HCT116 (cell line): ENCODE data around the gene TMEM187. TPM values are rescaled to one million over a fixed set of nuclear protein-coding genes. Genes with fewer than 3 reads are reported as not detected.
A peak's percentile ranks its signal among the peaks of the same experiment; 100 is the strongest.

Experiments used
- ATAC-seq: fragments of 200-7000 bp; cut with Tn5 transposase; 2 replicates; pipeline ENCODE4 v1.9.1; 2020; ENCODE audit warnings: mild to moderate bottlenecking, moderate library complexity
- BruUV-seq: library from RNA; stranded (reverse); fragments of 400-500 nt; replicated peaks from 2 replicates; lab custom pipeline; 2021; lab: Mats Ljungman, UMichigan
- CTCF ChIA-PET: fragments of 300-600 bp; sonication (Branson Sonifier 250); formaldehyde crosslinking; loops from one replicate; lab custom pipeline; 2021; ENCODE audit warnings: antibody characterized with exemption; lab: Charles Lee
- POLR2A ChIA-PET: fragments of 300-600, 350-600 bp; sonication (Branson Sonifier 250); formaldehyde crosslinking; loops from one replicate; lab custom pipeline; 2021; ENCODE audit warnings: antibody characterized with exemption; lab: Charles Lee
- RAD21 ChIA-PET, 2 experiments: fragments of 300-600 bp; sonication (Branson Sonifier 250); formaldehyde crosslinking; loops; one replicate each; lab custom pipeline; 2023; ENCODE audit warnings: low total read pairs in 2 of 2; ENCODE audit not compliant: uncharacterized antibody in 2 of 2, unreplicated experiment in 2 of 2, low non-redundant PET in 1 of 2; lab: Charles Lee
- DNase-seq: peaks from one replicate; pipeline ENCODE4 v3.0.0-alpha.2; 2010; ENCODE audit warnings: low read depth, low spot score
- H2AFZ ChIP-seq: fragments of 200-600 bp; shearing (Covaris generic), sonication (generic); 2 replicates; pipeline ENCODE4 v1.6.1; 2017; ENCODE audit warnings: low read depth, mixed run types, mixed read lengths, antibody characterized with exemption, low read length; ENCODE audit not compliant: poor library complexity, severe bottlenecking
- H3K27ac ChIP-seq: 2 replicates; pipeline ENCODE4 v1.5.1; 2012; ENCODE audit warnings: low read depth, low read length
- H3K27me3 ChIP-seq: fragments of 200-600 bp; sonication (generic); 2 replicates; pipeline ENCODE4 v1.6.1; 2016; ENCODE audit warnings: mixed run types, low read length, mixed read lengths; ENCODE audit not compliant: insufficient read depth
- H3K36me3 ChIP-seq, 2 experiments: fragments of 200-500 bp in 1 of 2; fragments of 200-600 bp in 1 of 2; sonication (Bioruptor generic) in 1 of 2; sonication (generic) in 1 of 2; 2 replicates each; pipeline versions ENCODE4 v1.5.1 to v1.6.1; 2014 to 2016; ENCODE audit warnings: low read length in 2 of 2, inconsistent platforms in 1 of 2, mixed read lengths in 1 of 2, mixed run types in 1 of 2; ENCODE audit not compliant: insufficient read depth in 2 of 2, control insufficient read depth in 1 of 2
- H3K4me1 ChIP-seq, 2 experiments: fragments of 200-600 bp in 1 of 2; sonication (generic) in 1 of 2; 2 replicates each; pipeline versions ENCODE4 v1.5.1 to v1.6.1; 2012 to 2017; ENCODE audit warnings: low read length in 2 of 2, inconsistent platforms in 1 of 2, mild to moderate bottlenecking in 1 of 2, mixed read lengths in 1 of 2, mixed run types in 1 of 2, moderate library complexity in 1 of 2; ENCODE audit not compliant: insufficient read depth in 2 of 2, control insufficient read depth in 1 of 2
- H3K4me2 ChIP-seq: fragments of 200-600 bp; sonication (generic); 2 replicates; pipeline ENCODE4 v1.6.1; 2017; ENCODE audit warnings: mixed run types, low read length, mixed read lengths
- H3K4me3 ChIP-seq, 2 experiments: fragments of 200-600 bp in 1 of 2; sonication (generic) in 1 of 2; replicated peaks in 1 of 2; 2 replicates each; pipeline ENCODE4 v1.5.1; 2011 to 2016; ENCODE audit warnings: low read length in 2 of 2, control low read depth in 1 of 2, low read depth in 1 of 2, mild to moderate bottlenecking in 1 of 2, mixed read lengths in 1 of 2, mixed run types in 1 of 2
- H3K79me2 ChIP-seq: fragments of 200-600 bp; sonication (generic); 2 replicates; pipeline ENCODE4 v1.6.1; 2017; ENCODE audit warnings: mild to moderate bottlenecking, mixed run types, low read length, moderate library complexity, mixed read lengths; ENCODE audit not compliant: insufficient read depth
- H3K9ac ChIP-seq: fragments of 200-600 bp; sonication (generic); 2 replicates; pipeline ENCODE4 v1.6.1; 2016; ENCODE audit warnings: low read length, mixed read lengths
- H3K9me2 ChIP-seq: fragments of 200-600 bp; sonication (generic), shearing (Covaris generic); 2 replicates; pipeline ENCODE4 v1.6.1; 2017; ENCODE audit warnings: mixed run types, mild to moderate bottlenecking, moderate library complexity; ENCODE audit not compliant: insufficient read depth
- H3K9me3 ChIP-seq, 2 experiments: fragments of 200-500 bp in 1 of 2; fragments of 200-600 bp in 1 of 2; sonication (Bioruptor generic) in 1 of 2; sonication (generic) in 1 of 2; 2 replicates each; pipeline ENCODE4 v1.6.1; 2014 to 2017; ENCODE audit warnings: low read length in 2 of 2, mixed read lengths in 2 of 2, inconsistent platforms in 1 of 2, low read depth in 1 of 2, mild to moderate bottlenecking in 1 of 2, mixed run types in 1 of 2, moderate library complexity in 1 of 2; ENCODE audit not compliant: control insufficient read depth in 1 of 2, insufficient read depth in 1 of 2
- H4K20me1 ChIP-seq: fragments of 200-600 bp; sonication (generic), shearing (Covaris generic); 2 replicates; pipeline ENCODE4 v1.6.1; 2017; ENCODE audit warnings: mixed run types, mild to moderate bottlenecking, moderate library complexity; ENCODE audit not compliant: insufficient read depth
- JUND ChIP-seq: IDR thresholded peaks from 2 replicates; pipeline ENCODE4 v1.6.1; 2012
- RAD21 ChIP-seq: IDR thresholded peaks from 2 replicates; pipeline ENCODE4 v1.6.1; 2012; ENCODE audit warnings: low read depth, mild to moderate bottlenecking
- SIN3A ChIP-seq: IDR thresholded peaks from 2 replicates; pipeline ENCODE4 v1.6.1; 2012; ENCODE audit warnings: low read depth
- YY1 ChIP-seq: IDR thresholded peaks from 2 replicates; pipeline ENCODE4 v1.6.1; 2011; ENCODE audit warnings: low read length, low read depth, moderate library complexity, mild to moderate bottlenecking; ENCODE audit not compliant: insufficient replicate concordance; ENCODE audit errors: extremely low read depth
- ZFX ChIP-seq: fragments of 450-650 bp; IDR thresholded peaks from 2 replicates; pipeline ENCODE4 v1.6.1; 2017
- ZNF274 ChIP-seq: fragments of 200-500 bp; sonication (Bioruptor generic); IDR thresholded peaks from 2 replicates; pipeline ENCODE4 v1.6.1; 2014; ENCODE audit warnings: mild to moderate bottlenecking, low read depth, low read length, inconsistent platforms
- intact Hi-C: fragments of 100-400 bp; cut with micrococcal nuclease; formaldehyde crosslinking; loops from 2 replicates; pipeline ENCODE4 v1.10.0; 2022
- total RNA-seq: library from RNA; stranded (reverse); gene quantifications from one replicate; pipeline ENCODE4 v1.2.1, GENCODE V29; 2021; ENCODE audit not compliant: unreplicated experiment
- TF ChIP-seq, protein P1 (sequence below), 3 experiments: fragments of 200-600 bp in 1 of 3; sonication (generic) in 1 of 3; IDR thresholded peaks in 2 of 3; conservative IDR thresholded peaks in 1 of 3; 2 replicates each; pipeline ENCODE4 v1.5.1; 2012 to 2017; ENCODE audit warnings: low read depth in 2 of 3, low read length in 2 of 3, antibody characterized with exemption in 1 of 3, borderline replicate concordance in 1 of 3, control low read depth in 1 of 3, mild to moderate bottlenecking in 1 of 3, mixed read lengths in 1 of 3, mixed run types in 1 of 3, moderate library complexity in 1 of 3; ENCODE audit not compliant: insufficient read depth in 1 of 3

Gene TMEM187
- total RNA-seq, 1 experiment from 2014 or later, result 12.6 TPM

DNA sequence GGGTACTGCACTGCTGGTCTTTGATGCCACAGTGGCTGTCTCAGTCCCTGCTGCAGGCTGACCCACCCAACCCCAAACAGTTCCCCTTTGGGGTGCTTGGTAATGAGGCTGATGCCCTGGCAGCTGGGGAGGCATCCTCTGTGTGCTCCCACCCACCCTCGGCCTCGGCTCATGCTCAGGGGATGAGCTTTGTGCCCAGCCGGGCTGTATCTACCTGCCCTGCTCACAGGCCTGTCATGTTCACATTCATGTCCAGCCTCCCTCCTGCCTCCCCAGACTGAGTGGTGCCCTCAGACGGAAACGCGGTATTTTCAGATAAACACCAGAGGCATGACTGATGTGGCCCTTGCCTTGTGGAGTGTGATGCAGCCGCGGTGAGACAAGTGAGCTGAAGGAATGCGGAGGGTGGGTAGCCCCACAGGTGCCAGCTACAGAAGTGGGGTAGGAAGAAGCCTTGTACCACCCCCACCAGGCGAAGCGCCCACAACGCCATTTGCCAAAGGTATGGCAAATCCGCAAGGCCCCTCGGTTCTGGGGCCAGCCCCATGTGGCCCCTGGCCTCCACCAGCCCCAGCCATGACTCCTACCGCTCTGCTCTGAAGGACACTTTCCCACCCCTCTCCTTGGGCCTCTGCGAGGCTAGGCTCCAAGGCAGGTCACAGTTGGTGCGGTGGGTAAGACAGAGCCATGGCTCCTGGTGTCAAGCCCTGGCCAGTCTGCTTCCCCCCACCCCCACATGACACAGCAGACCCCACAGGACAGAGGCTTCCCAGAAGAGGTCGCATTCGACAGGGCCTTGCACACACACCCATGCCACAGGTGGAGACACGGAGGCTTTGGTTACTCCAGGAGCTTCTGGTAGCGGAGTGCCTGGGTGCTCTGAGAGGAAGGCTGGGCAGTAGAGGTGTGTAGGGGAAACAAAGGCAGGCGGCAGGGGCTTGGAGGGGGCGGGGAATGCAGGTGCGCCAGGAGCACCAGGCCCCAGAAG lies 26.3 kb upstream of the TMEM187 start (continued):
- TF ChIP-seq SIN3A, result no peak
- TF ChIP-seq JUND, result no peak
- no peak for TF ChIP-seq ZNF274

DNA sequence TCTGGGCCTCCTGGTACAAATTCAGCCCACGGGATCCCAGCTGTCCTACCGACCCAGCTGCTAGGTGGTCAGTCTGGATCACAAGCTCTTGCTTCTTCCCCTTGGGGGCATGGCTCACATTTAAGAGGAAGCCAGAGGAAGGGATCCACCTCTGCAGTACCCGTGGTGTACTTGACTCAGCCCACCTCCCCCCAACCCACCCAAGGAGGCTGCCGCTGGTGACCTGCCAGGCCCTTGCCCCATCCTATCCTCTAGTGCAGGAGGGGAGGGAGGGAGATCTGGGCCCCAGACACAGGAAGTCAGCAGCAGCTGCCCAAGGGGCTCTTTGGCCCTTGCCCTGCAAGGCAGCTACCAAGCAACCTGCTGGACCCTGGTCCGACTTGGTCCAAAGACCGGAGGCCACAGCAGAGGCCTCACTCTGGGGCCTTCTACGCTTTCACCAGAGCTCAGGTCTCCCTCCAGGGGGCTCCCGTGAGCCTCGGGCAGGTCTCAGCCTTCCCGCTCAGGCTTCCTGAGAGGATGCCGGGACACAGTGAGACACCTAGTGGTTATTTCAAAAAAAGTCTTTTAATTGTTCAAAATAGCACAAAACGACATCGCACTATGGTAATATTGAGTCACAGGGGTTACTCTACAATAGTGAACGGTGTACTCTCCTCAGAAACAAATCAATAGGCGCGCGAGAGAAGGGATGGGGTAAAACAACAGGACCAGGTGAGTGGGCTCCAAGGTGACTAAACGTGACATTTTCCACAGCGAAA lies 25.4 kb upstream of the TMEM187 start:
- H3K4me3 ChIP-seq, result no peak overlapping the region
- no peak overlapping the region for H3K4me2 ChIP-seq
- peak overlapping the region; percentile 38; the same call in 1 of the 2 replicates for H3K27ac ChIP-seq
- DNase-seq (peak; percentile 67), ATAC-seq (peak; percentile 94)
- no peak overlapping the region for H3K9ac ChIP-seq
- H3K79me2 ChIP-seq, result no peaks in the 10 kb centered on the region
- intact Hi-C loops, result loop anchor here (1.0 kb wide), 2 partner anchors 23 to 183 kb away; partner anchors contain the start of gene PLXNB3
- H3K27me3 ChIP-seq, result no peaks in the 10 kb centered on the region
- H2AFZ ChIP-seq, result no peak overlapping the region
- peaks cover 0 to 6% of the 10 kb centered on the region in 2 experiments; a peak in 1 of 4 replicates for H3K36me3 ChIP-seq
- H3K9me3 ChIP-seq, result no peaks in the 10 kb centered on the region
- ChIA-PET RAD21 (no interaction called here), POLR2A (interaction anchor here (0.8 to 1.1 kb wide), 3 partner anchors 12 to 26 kb away, joined by 3 read pairs; partner anchors contain the start of genes NAA10 and TMEM187), CTCF (interaction anchor here (0.6 to 1.5 kb wide), 13 partner anchors 9 to 408 kb away, joined by 3 to 14 read pairs (median 5); partner anchors contain the start of genes ARHGAP4, NAA10 and PLXNB3)
- no TSS peak for BruUV-seq
- H4K20me1 ChIP-seq, result no peaks in the 10 kb centered on the region
- no peaks in the 10 kb centered on the region for H3K9me2 ChIP-seq
- no peaks in the 10 kb centered on the region; a peak in 1 of 4 replicates for H3K4me1 ChIP-seq
- TF ChIP-seq, protein P1, sequence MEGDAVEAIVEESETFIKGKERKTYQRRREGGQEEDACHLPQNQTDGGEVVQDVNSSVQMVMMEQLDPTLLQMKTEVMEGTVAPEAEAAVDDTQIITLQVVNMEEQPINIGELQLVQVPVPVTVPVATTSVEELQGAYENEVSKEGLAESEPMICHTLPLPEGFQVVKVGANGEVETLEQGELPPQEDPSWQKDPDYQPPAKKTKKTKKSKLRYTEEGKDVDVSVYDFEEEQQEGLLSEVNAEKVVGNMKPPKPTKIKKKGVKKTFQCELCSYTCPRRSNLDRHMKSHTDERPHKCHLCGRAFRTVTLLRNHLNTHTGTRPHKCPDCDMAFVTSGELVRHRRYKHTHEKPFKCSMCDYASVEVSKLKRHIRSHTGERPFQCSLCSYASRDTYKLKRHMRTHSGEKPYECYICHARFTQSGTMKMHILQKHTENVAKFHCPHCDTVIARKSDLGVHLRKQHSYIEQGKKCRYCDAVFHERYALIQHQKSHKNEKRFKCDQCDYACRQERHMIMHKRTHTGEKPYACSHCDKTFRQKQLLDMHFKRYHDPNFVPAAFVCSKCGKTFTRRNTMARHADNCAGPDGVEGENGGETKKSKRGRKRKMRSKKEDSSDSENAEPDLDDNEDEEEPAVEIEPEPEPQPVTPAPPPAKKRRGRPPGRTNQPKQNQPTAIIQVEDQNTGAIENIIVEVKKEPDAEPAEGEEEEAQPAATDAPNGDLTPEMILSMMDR (IDR thresholded peaks at IDR 0.05 in 2 of 3, conservative IDR thresholded peaks at IDR 0.05 in 1 of 3; ENCODE audit: borderline replicate concordance in 1 of 3, insufficient read depth in 1 of 3, low read depth in 2 of 3, low read length in 2 of 3), result peak in 2 of 3 experiments; percentile 78 to 84; a peak in 4 of 6 replicates
- TF ChIP-seq RAD21, result no peak
- no peak for TF ChIP-seq YY1
- TF ChIP-seq ZFX, result 0 out of 2 replicates have a peak, but pooled peaks have one; percentile 14
